Heart left ventricle (tissue), 13 donors: ENCODE data around the gene FBXL22.

Experiments used
- POLR2A ChIP-seq, 2 donors: fragments of 450-650 bp; IDR thresholded peaks; one replicate each; pipeline ENCODE4 v1.6.1; 2017; ENCODE audit warnings: antibody characterized with exemption in 2 of 2, mild to moderate bottlenecking in 2 of 2, moderate library complexity in 2 of 2
- TF ChIP-seq, protein P1 (sequence below), 12 donors: fragments of 200-600 bp; sonication (generic) in 4 of 12; IDR thresholded peaks; one replicate each; pipeline versions ENCODE4 v1.5.0 to v1.8.0; 2018 to 2022; ENCODE audit warnings: antibody characterized with exemption in 12 of 12, mild to moderate bottlenecking in 5 of 12
- donor health status: ischemic (EF 13 %, LVEDD 7.1; RV severe dilation, severe dysfunction).
- donor health status: DM: no; HTN: yes; CAD: no.
- donor health status: DM: no; HTN: no; CAD: no.
- donor health status: ischemic (EF 25% LVEDD 6.9; RV normal size, moderate dysfunction).
- donor health status: ischemic (EF 25% LVEDD 5.7; RV mildly dilated, moderate dysfunction).
- donor health status: ischemic (EF 35%, LVEDD 5.7; RV mildly dilated, moderate dysfunction).
- donor health status: nonischemic (EF 11% LVEDD 7.7; RV severe dilation, severe dysfunction).
- donor health status: DM: yes; HTN: yes; CAD: no.
- donor health status: PGD.
- donor health status: ischemic (EF 29% LVEDD 5.4; RV normal size, mild dysfunction).
- donor health status: nonischemic (EF 23%, LVEDD 6.1; RV moderate dilation, normal function).

DNA sequence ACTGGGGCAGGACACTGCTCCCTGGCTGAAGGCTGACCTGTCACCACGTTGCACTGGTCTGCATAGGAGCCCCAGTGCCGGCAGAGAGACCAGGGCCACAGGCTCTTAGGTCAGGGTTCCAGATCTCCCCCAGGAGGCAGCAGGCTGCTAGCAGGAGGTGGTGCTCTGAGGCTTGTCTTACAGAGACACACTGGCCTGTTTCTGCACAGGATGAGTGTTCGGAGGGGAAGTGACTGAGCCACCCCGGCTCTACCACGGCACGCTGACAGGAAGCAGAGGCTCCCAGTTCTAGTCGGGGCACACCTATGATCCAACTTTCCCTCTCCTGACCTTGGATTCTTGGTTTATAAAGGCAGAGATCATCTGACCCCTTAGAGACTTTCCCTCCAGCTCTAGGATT lies 8.6 kb downstream of the FBXL22 start:
- TF ChIP-seq POLR2A (IDR thresholded peaks at IDR 0.05) = no peak
- TF ChIP-seq, protein P1, sequence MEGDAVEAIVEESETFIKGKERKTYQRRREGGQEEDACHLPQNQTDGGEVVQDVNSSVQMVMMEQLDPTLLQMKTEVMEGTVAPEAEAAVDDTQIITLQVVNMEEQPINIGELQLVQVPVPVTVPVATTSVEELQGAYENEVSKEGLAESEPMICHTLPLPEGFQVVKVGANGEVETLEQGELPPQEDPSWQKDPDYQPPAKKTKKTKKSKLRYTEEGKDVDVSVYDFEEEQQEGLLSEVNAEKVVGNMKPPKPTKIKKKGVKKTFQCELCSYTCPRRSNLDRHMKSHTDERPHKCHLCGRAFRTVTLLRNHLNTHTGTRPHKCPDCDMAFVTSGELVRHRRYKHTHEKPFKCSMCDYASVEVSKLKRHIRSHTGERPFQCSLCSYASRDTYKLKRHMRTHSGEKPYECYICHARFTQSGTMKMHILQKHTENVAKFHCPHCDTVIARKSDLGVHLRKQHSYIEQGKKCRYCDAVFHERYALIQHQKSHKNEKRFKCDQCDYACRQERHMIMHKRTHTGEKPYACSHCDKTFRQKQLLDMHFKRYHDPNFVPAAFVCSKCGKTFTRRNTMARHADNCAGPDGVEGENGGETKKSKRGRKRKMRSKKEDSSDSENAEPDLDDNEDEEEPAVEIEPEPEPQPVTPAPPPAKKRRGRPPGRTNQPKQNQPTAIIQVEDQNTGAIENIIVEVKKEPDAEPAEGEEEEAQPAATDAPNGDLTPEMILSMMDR (IDR thresholded peaks at IDR 0.05) = no peak
